Neural progenitor cell (in vitro differentiated cells): ENCODE data around the gene HPD. TPM values are rescaled to one million over a fixed set of nuclear protein-coding genes. Genes with fewer than 3 reads are reported as not detected.

Experiments
- DNase-seq: peaks from one replicate; pipeline ENCODE4 v3.0.0-alpha.2; 2016; ENCODE audit warnings: low spot score
- H2AFZ ChIP-seq: fragments of 200-600 bp; sonication (generic); replicated peaks from 2 replicates; pipeline ENCODE4 v1.6.1; 2016; ENCODE audit warnings: antibody characterized with exemption
- H3F3A ChIP-seq: fragments of 200-600 bp; sonication (generic); 2 replicates; pipeline ENCODE4 v1.6.1; 2016; ENCODE audit warnings: antibody characterized with exemption, low read depth
- H3K27ac ChIP-seq: fragments of 200-600 bp; sonication (generic); 2 replicates; pipeline ENCODE4 v1.5.1; 2016; ENCODE audit warnings: mild to moderate bottlenecking
- H3K27me3 ChIP-seq: fragments of 200-600 bp; sonication (generic); 2 replicates; pipeline ENCODE4 v1.6.1; 2016; ENCODE audit warnings: mild to moderate bottlenecking, moderate library complexity
- H3K36me3 ChIP-seq: fragments of 200-600 bp; sonication (generic); 2 replicates; pipeline ENCODE4 v1.5.1; 2016
- H3K4me1 ChIP-seq: fragments of 200-600 bp; sonication (generic); 2 replicates; pipeline ENCODE4 v1.6.1; 2016; ENCODE audit warnings: mixed run types
- H3K4me2 ChIP-seq: fragments of 200-600 bp; sonication (generic); 2 replicates; pipeline ENCODE4 v1.6.1; 2016
- H3K4me3 ChIP-seq: fragments of 200-600 bp; sonication (generic); 2 replicates; pipeline ENCODE4 v1.5.1; 2016
- H3K79me2 ChIP-seq: fragments of 200-600 bp; sonication (generic); 2 replicates; pipeline ENCODE4 v1.6.1; 2016; ENCODE audit warnings: low read depth
- H3K9ac ChIP-seq: fragments of 200-600 bp; sonication (generic); 2 replicates; pipeline ENCODE4 v1.6.1; 2016
- H3K9me3 ChIP-seq: fragments of 200-600 bp; sonication (generic); 2 replicates; pipeline ENCODE4 v1.5.1; 2016; ENCODE audit warnings: low read depth
- H4K20me1 ChIP-seq: fragments of 200-600 bp; sonication (generic); 2 replicates; pipeline ENCODE4 v1.6.1; 2016; ENCODE audit warnings: low read depth
- H3K27ac Mint-ChIP-seq: 3 replicates; pipeline ENCODE4 v1.8.0; 2021; ENCODE audit warnings: mixed read lengths
- H3K27me3 Mint-ChIP-seq: 2 replicates; pipeline ENCODE4 v1.8.0; 2022; ENCODE audit warnings: low read depth, mild to moderate bottlenecking, inconsistent platforms, moderate library complexity, mixed read lengths; ENCODE audit not compliant: insufficient read depth
- H3K36me3 Mint-ChIP-seq: 3 replicates; pipeline ENCODE4 v1.8.0; 2021; ENCODE audit warnings: mixed read lengths
- H3K4me1 Mint-ChIP-seq: 3 replicates; pipeline ENCODE4 v1.8.0; 2021; ENCODE audit warnings: mixed read lengths
- H3K4me3 Mint-ChIP-seq: 3 replicates; pipeline ENCODE4 v1.8.0; 2021; ENCODE audit warnings: mild to moderate bottlenecking, moderate library complexity, mixed read lengths
- H3K9me3 Mint-ChIP-seq: 3 replicates; pipeline ENCODE4 v1.8.0; 2020; ENCODE audit warnings: mixed read lengths
- EZH2 ChIP-seq: fragments of 200-600 bp; sonication (generic); IDR thresholded peaks from 2 replicates; pipeline ENCODE4 v1.6.1; 2017; ENCODE audit warnings: antibody characterized with exemption, mild to moderate bottlenecking, moderate library complexity
- EZH2phosphoT487 ChIP-seq: fragments of 200-600 bp; sonication (generic); IDR thresholded peaks from 2 replicates; pipeline ENCODE4 v1.6.1; 2017; ENCODE audit warnings: antibody characterized with exemption
- total RNA-seq: library from RNA; depleted of rRNA; stranded (reverse); fragments of >200 nt; gene quantifications from 2 replicates; pipeline ENCODE4 v1.2.3, GENCODE V29; 2015; ENCODE audit warnings: low replicate concordance
- TF ChIP-seq, protein P1 (sequence below): fragments of 200-600 bp; sonication (generic); IDR thresholded peaks from 2 replicates; pipeline ENCODE4 v1.5.1; 2017; ENCODE audit warnings: antibody characterized with exemption, mild to moderate bottlenecking

HPD gene
- total RNA-seq, 1 donor from 2014 or later = not detected

GRCh38 chr12:121810833-121811433 lies 47.7 kb downstream of the HPD start:
- H3K4me3 ChIP-seq = peak overlapping the region; percentile 60
- no peaks in the 10 kb centered on the region for H3K27me3 ChIP-seq
- no peak for DNase-seq
- TF ChIP-seq, protein P1, sequence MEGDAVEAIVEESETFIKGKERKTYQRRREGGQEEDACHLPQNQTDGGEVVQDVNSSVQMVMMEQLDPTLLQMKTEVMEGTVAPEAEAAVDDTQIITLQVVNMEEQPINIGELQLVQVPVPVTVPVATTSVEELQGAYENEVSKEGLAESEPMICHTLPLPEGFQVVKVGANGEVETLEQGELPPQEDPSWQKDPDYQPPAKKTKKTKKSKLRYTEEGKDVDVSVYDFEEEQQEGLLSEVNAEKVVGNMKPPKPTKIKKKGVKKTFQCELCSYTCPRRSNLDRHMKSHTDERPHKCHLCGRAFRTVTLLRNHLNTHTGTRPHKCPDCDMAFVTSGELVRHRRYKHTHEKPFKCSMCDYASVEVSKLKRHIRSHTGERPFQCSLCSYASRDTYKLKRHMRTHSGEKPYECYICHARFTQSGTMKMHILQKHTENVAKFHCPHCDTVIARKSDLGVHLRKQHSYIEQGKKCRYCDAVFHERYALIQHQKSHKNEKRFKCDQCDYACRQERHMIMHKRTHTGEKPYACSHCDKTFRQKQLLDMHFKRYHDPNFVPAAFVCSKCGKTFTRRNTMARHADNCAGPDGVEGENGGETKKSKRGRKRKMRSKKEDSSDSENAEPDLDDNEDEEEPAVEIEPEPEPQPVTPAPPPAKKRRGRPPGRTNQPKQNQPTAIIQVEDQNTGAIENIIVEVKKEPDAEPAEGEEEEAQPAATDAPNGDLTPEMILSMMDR = no peak
- H3K79me2 ChIP-seq = peaks cover 85% of the 10 kb centered on the region
- H3K36me3 ChIP-seq = no peaks in the 10 kb centered on the region
- H4K20me1 ChIP-seq = peaks cover 67% of the 10 kb centered on the region
- peaks cover 4% of the 10 kb centered on the region for H3K27me3 Mint-ChIP-seq
- H3K9me3 ChIP-seq = no peaks in the 10 kb centered on the region
- peak overlapping the region; percentile 77 for H3K4me2 ChIP-seq
- peak overlapping the region; percentile 73 for H3K4me3 Mint-ChIP-seq
- H3K27ac Mint-ChIP-seq = peak overlapping the region; percentile 57
- peaks cover 21% of the 10 kb centered on the region for H3F3A ChIP-seq
- no peaks in the 10 kb centered on the region for H3K9me3 Mint-ChIP-seq
- H3K27ac ChIP-seq = peak overlapping the region; percentile 9
- peaks cover 28% of the 10 kb centered on the region for H3K4me1 ChIP-seq
- no peak overlapping the region for H2AFZ ChIP-seq
- no peak overlapping the region for H3K9ac ChIP-seq
- peaks cover 37% of the 10 kb centered on the region for H3K4me1 Mint-ChIP-seq
- peaks cover 24% of the 10 kb centered on the region for H3K36me3 Mint-ChIP-seq

DNA sequence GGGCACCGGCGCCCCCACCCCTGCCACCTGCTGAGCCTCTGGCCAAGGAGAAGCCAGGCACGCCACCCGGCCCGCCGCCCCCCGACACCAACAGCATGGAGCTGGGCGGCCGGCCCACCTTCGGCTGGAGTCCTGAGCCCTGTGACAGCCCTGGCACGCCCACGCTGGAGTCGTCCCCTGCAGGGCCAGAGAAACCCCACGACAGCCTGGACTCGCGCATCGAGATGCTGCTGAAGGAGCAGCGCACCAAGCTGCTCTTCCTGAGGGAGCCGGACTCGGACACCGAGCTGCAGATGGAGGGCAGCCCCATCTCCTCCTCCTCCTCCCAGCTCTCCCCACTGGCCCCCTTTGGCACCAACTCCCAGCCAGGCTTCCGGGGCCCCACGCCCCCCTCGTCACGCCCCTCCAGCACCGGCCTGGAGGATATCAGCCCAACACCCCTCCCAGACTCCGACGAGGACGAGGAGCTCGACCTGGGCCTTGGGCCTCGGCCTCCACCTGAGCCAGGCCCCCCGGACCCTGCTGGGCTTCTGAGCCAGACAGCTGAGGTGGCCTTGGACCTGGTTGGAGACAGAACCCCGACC lies 48.3 kb downstream of the HPD start:
- peaks cover 4% of the 10 kb centered on the region for H3K27me3 Mint-ChIP-seq
- H4K20me1 ChIP-seq = peaks cover 73% of the 10 kb centered on the region
- no peak overlapping the region for H3K9ac ChIP-seq
- peaks cover 22% of the 10 kb centered on the region for H3K36me3 Mint-ChIP-seq
- no peaks in the 10 kb centered on the region for H3K9me3 ChIP-seq
- H3K27ac Mint-ChIP-seq = no peak overlapping the region
- H3K79me2 ChIP-seq = peaks cover 86% of the 10 kb centered on the region
- no peak overlapping the region for H3K4me3 Mint-ChIP-seq
- TF ChIP-seq, protein P1 = no peak
- no peak for TF ChIP-seq EZH2phosphoT487
- TF ChIP-seq EZH2 = no peak
- H3K27me3 ChIP-seq = no peaks in the 10 kb centered on the region
- peaks cover 41% of the 10 kb centered on the region for H3K4me1 Mint-ChIP-seq
- H3K27ac ChIP-seq = no peak overlapping the region
- H3K4me1 ChIP-seq = peaks cover 32% of the 10 kb centered on the region
- H3F3A ChIP-seq = peaks cover 21% of the 10 kb centered on the region
- no peak overlapping the region for H3K4me2 ChIP-seq
- H3K9me3 Mint-ChIP-seq = no peaks in the 10 kb centered on the region
- no peak overlapping the region for H3K4me3 ChIP-seq
- no peak for DNase-seq
- H3K36me3 ChIP-seq = no peaks in the 10 kb centered on the region
- no peak overlapping the region for H2AFZ ChIP-seq

DNA sequence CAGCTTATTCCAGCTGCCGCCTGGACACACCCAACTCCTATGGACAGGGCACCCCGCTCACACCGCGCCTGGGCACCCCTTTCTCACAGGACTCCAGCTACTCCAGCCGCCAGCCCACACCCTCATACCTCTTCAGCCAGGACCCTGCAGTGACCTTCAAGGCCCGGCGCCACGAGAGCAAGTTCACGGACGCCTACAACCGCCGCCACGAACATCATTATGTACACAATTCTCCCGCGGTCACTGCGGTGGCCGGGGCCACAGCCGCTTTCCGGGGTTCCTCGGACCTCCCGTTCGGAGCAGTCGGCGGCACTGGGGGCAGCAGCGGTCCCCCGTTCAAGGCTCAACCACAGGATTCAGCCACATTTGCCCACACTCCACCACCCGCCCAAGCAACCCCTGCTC lies 48.9 kb downstream of the HPD start:
- TF ChIP-seq EZH2phosphoT487 (no peak), EZH2 (no peak)
- TF ChIP-seq, protein P1 = no peak
- Mint-ChIP-seq H3K27me3 (peaks cover 3% of the 10 kb centered on the region), H3K4me1 (peaks cover 41% of the 10 kb centered on the region), H3K36me3 (peaks cover 20% of the 10 kb centered on the region), H3K27ac (no peak overlapping the region), H3K9me3 (no peaks in the 10 kb centered on the region), H3K4me3 (no peak overlapping the region)
- Histone ChIP-seq H4K20me1 (peaks cover 78% of the 10 kb centered on the region), H3K4me2 (no peak overlapping the region), H3K27me3 (no peaks in the 10 kb centered on the region), H3F3A (peaks cover 21% of the 10 kb centered on the region), H3K4me3 (no peak overlapping the region), H2AFZ (no peak overlapping the region), H3K4me1 (peaks cover 32% of the 10 kb centered on the region), H3K36me3 (no peaks in the 10 kb centered on the region), H3K9me3 (no peaks in the 10 kb centered on the region), H3K27ac (no peak overlapping the region), H3K79me2 (peaks cover 90% of the 10 kb centered on the region), H3K9ac (no peak overlapping the region)
- DNase-seq = no peak
